KMS-11 (cell line): ENCODE data around the gene BMPR1A.

Experiments used
- H2AFZ ChIP-seq: fragments of 200-600 bp; sonication (generic); 2 replicates; pipeline ENCODE4 v1.6.1; 2016; ENCODE audit warnings: antibody characterized with exemption, mixed run types, low read depth
- H3K27ac ChIP-seq: fragments of 200-600 bp; sonication (generic); 2 replicates; pipeline ENCODE4 v1.6.1; 2016; ENCODE audit warnings: mild to moderate bottlenecking, mixed run types
- H3K27me3 ChIP-seq: fragments of 200-600 bp; sonication (generic); 2 replicates; pipeline ENCODE4 v1.6.1; 2017; ENCODE audit warnings: mild to moderate bottlenecking, low read depth, mixed run types, moderate library complexity; ENCODE audit not compliant: insufficient read depth
- H3K36me3 ChIP-seq: fragments of 200-600 bp; sonication (generic); 2 replicates; pipeline ENCODE4 v1.6.1; 2017; ENCODE audit warnings: mild to moderate bottlenecking, mixed run types; ENCODE audit not compliant: insufficient read depth
- H3K4me1 ChIP-seq: fragments of 200-600 bp; sonication (generic); 2 replicates; pipeline ENCODE4 v1.6.1; 2016; ENCODE audit warnings: mild to moderate bottlenecking, low read depth, mixed run types; ENCODE audit not compliant: poor library complexity, severe bottlenecking
- H3K4me2 ChIP-seq: fragments of 200-600 bp; sonication (generic); 2 replicates; pipeline ENCODE4 v1.7.0; 2016; ENCODE audit warnings: mild to moderate bottlenecking, mixed run types
- H3K4me3 ChIP-seq: fragments of 200-600 bp; sonication (generic); IDR thresholded peaks from 2 replicates; pipeline ENCODE4 v1.6.1; 2017; ENCODE audit warnings: low read depth, low read length, mixed read lengths; ENCODE audit not compliant: insufficient read depth
- H3K79me2 ChIP-seq: fragments of 200-600 bp; sonication (generic); 2 replicates; pipeline ENCODE4 v1.6.1; 2016; ENCODE audit warnings: low read depth, mixed run types; ENCODE audit not compliant: insufficient read depth
- H3K9ac ChIP-seq: fragments of 200-600 bp; sonication (generic); 2 replicates; pipeline ENCODE4 v1.6.1; 2016; ENCODE audit warnings: mild to moderate bottlenecking, mixed run types
- H4K20me1 ChIP-seq: fragments of 200-600 bp; sonication (generic); 2 replicates; pipeline ENCODE4 v1.6.1; 2016; ENCODE audit warnings: mild to moderate bottlenecking, mixed run types; ENCODE audit not compliant: insufficient read depth
- CTCF ChIP-seq: fragments of 200-600 bp; sonication (generic); conservative IDR thresholded peaks from 2 replicates; pipeline ENCODE4 v1.6.1; 2017; ENCODE audit warnings: low read depth, mild to moderate bottlenecking, antibody characterized with exemption, low read length, moderate library complexity, mixed read lengths

The BMPR1A gene

GRCh38 chr10:86802473-86803108, 46.2 kb downstream of the BMPR1A start:
- H3K79me2 ChIP-seq: no peaks in the 10 kb centered on the region
- no peak overlapping the region for H3K4me2 ChIP-seq
- no peaks in the 10 kb centered on the region for H3K36me3 ChIP-seq

GRCh38 chr10:86803156-86803555, 46.7 kb downstream of the BMPR1A start:
- no peak overlapping the region for H3K4me3 ChIP-seq
- no peak overlapping the region for H3K4me2 ChIP-seq
- no peak for TF ChIP-seq CTCF
- no peaks in the 10 kb centered on the region for H3K36me3 ChIP-seq
- no peak overlapping the region for H2AFZ ChIP-seq
- no peak overlapping the region for H3K9ac ChIP-seq
- no peaks in the 10 kb centered on the region for H3K79me2 ChIP-seq
- H3K27ac ChIP-seq: no peak overlapping the region
- H4K20me1 ChIP-seq: no peaks in the 10 kb centered on the region
- H3K27me3 ChIP-seq: no peaks in the 10 kb centered on the region; the same call in 1 of the 2 replicates
- peaks cover 15% of the 10 kb centered on the region for H3K4me1 ChIP-seq

More at GRCh38 chr10:86802473-86803108, 46.2 kb downstream of the BMPR1A start:
- Histone ChIP-seq H3K4me1 (peaks cover 21% of the 10 kb centered on the region), H2AFZ (no peak overlapping the region), H4K20me1 (no peaks in the 10 kb centered on the region), H3K27ac (no peak overlapping the region), H3K27me3 (no peaks in the 10 kb centered on the region; the same call in 1 of the 2 replicates), H3K4me3 (no peak overlapping the region), H3K9ac (no peak overlapping the region)
- no peak for TF ChIP-seq CTCF

- no peaks in the 10 kb centered on the region for H3K79me2 ChIP-seq
- no peak overlapping the region for H3K9ac ChIP-seq
Measured at GRCh38 chr10:86804805-86805204, 48.4 kb downstream of the BMPR1A start.

GRCh38 chr10:86813101-86813500, 56.7 kb downstream of the BMPR1A start:
- Histone ChIP-seq H3K27me3 (no peaks in the 10 kb centered on the region), H2AFZ (no peak overlapping the region), H3K27ac (no peak overlapping the region), H3K4me1 (no peaks in the 10 kb centered on the region), H3K9ac (no peak overlapping the region), H4K20me1 (no peaks in the 10 kb centered on the region), H3K4me2 (no peak overlapping the region), H3K4me3 (no peak overlapping the region), H3K36me3 (no peaks in the 10 kb centered on the region), H3K79me2 (no peaks in the 10 kb centered on the region)
- TF ChIP-seq CTCF: no peak

More at GRCh38 chr10:86804805-86805204, 48.4 kb downstream of the BMPR1A start:
- H3K4me2 ChIP-seq: no peak overlapping the region
- H4K20me1 ChIP-seq: no peaks in the 10 kb centered on the region
- no peaks in the 10 kb centered on the region for H3K27me3 ChIP-seq
- H3K4me3 ChIP-seq: no peak overlapping the region
- TF ChIP-seq CTCF: no peak
- no peak overlapping the region for H2AFZ ChIP-seq
- no peaks in the 10 kb centered on the region for H3K36me3 ChIP-seq
- no peaks in the 10 kb centered on the region for H3K4me1 ChIP-seq
- no peak overlapping the region for H3K27ac ChIP-seq
